ENCODE results near the gene STAT5A.

DNA sequence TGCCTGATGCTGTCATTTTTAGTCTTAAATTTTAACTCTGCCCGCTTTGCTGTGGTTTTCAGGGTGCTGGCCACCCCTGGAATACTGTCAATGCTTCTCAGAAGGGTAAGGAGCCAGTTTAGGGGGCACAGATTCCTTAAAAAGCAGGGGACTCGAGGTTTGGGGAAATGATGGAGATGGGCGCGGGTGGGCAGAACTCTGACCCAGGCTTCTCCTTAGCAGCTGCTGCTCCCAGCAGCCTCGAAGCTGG lies 23.7 kb downstream of the STAT5A start:
- no peak for TF ChIP-seq GATA2 (IDR thresholded peaks at IDR 0.05; ENCODE audit: low read depth, low read length)
- no peak for TF ChIP-seq GATA3 (IDR thresholded peaks at IDR 0.05; ENCODE audit: low read depth, low read length)
